GM12891 (cell line): ENCODE data around the gene PGGT1B.

Source experiments
- PAX5 ChIP-seq: IDR thresholded peaks from 2 replicates; pipeline ENCODE4 v1.6.1; 2011; ENCODE audit warnings: low read length, moderate library complexity, mild to moderate bottlenecking; ENCODE audit not compliant: insufficient read depth, severe bottlenecking
- POLR2AphosphoS5 ChIP-seq: IDR thresholded peaks from 2 replicates; pipeline ENCODE4 v1.6.1; 2011; ENCODE audit warnings: low read depth, low read length, control low read depth
- TAF1 ChIP-seq: IDR thresholded peaks from 2 replicates; pipeline ENCODE4 v1.6.1; 2011; ENCODE audit warnings: low read depth, low read length, control low read depth

- TF ChIP-seq PAX5, result no peak
- no peak for TF ChIP-seq POLR2AphosphoS5
- no peak for TF ChIP-seq TAF1
Measured at GRCh38 chr5:115192098-115192497, 70.6 kb downstream of the PGGT1B start.
